ENCODE data around the gene SLX4IP.

Gene SLX4IP

GRCh38 chr20:10543480-10543879 lies 108.4 kb downstream of the SLX4IP start:
- H3K9ac ChIP-seq (ENCODE audit: low read depth, low read length), result no peak overlapping the region
- no peaks in the 10 kb centered on the region for H3K36me3 ChIP-seq (ENCODE audit: insufficient read depth, low read length)
- H3K4me3 ChIP-seq (ENCODE audit: low read length), result no peak overlapping the region
- peaks cover 22% of the 10 kb centered on the region for H3K4me1 ChIP-seq (ENCODE audit: control insufficient read depth, insufficient read depth, low read length)
- no peak overlapping the region for H3K4me2 ChIP-seq (ENCODE audit: low read length)
- H3K27me3 ChIP-seq (ENCODE audit: control insufficient read depth, insufficient read depth, low read length), result no peaks in the 10 kb centered on the region
- no peaks in the 10 kb centered on the region for H3K9me3 ChIP-seq (replicated peaks; ENCODE audit: low read length)

- no peak overlapping the region for H3K9ac ChIP-seq (ENCODE audit: low read depth, low read length)
- H3K36me3 ChIP-seq (ENCODE audit: insufficient read depth, low read length), result no peaks in the 10 kb centered on the region
- H3K9me3 ChIP-seq (replicated peaks; ENCODE audit: low read length), result no peaks in the 10 kb centered on the region
- H3K4me3 ChIP-seq (ENCODE audit: low read length), result no peak overlapping the region
- H3K27me3 ChIP-seq (ENCODE audit: control insufficient read depth, insufficient read depth, low read length), result no peaks in the 10 kb centered on the region
- H3K4me2 ChIP-seq (ENCODE audit: low read length), result no peak overlapping the region
- H3K4me1 ChIP-seq (ENCODE audit: control insufficient read depth, insufficient read depth, low read length), result no peaks in the 10 kb centered on the region
Observed at GRCh38 chr20:10547276-10548114, 112.4 kb downstream of the SLX4IP start.

- Histone ChIP-seq H3K9me3 (replicated peaks; ENCODE audit: low read length) (no peaks in the 10 kb centered on the region), H3K9ac (ENCODE audit: low read depth, low read length) (no peak overlapping the region), H3K4me1 (ENCODE audit: control insufficient read depth, insufficient read depth, low read length) (peaks cover 3% of the 10 kb centered on the region), H3K4me3 (ENCODE audit: low read length) (no peak overlapping the region), H3K4me2 (ENCODE audit: low read length) (no peak overlapping the region), H3K36me3 (ENCODE audit: insufficient read depth, low read length) (no peaks in the 10 kb centered on the region), H3K27me3 (ENCODE audit: control insufficient read depth, insufficient read depth, low read length) (no peaks in the 10 kb centered on the region)
Observed at GRCh38 chr20:10549511-10549910, 114.4 kb downstream of the SLX4IP start.

- Histone ChIP-seq H3K9me3 (replicated peaks; ENCODE audit: low read length) (no peaks in the 10 kb centered on the region), H3K27me3 (ENCODE audit: control insufficient read depth, insufficient read depth, low read length) (no peaks in the 10 kb centered on the region), H3K9ac (ENCODE audit: low read depth, low read length) (no peak overlapping the region), H3K4me1 (ENCODE audit: control insufficient read depth, insufficient read depth, low read length) (peaks cover 4% of the 10 kb centered on the region), H3K4me2 (ENCODE audit: low read length) (no peak overlapping the region), H3K4me3 (ENCODE audit: low read length) (no peak overlapping the region), H3K36me3 (ENCODE audit: insufficient read depth, low read length) (no peaks in the 10 kb centered on the region)
Observed at GRCh38 chr20:10550204-10551118, 115.4 kb downstream of the SLX4IP start.

GRCh38 chr20:10551732-10552724 lies 116.9 kb downstream of the SLX4IP start:
- no peaks in the 10 kb centered on the region for H3K27me3 ChIP-seq (ENCODE audit: control insufficient read depth, insufficient read depth, low read length)

GRCh38 chr20:10553326-10553984 lies 118.3 kb downstream of the SLX4IP start:
- no peak overlapping the region for H3K4me2 ChIP-seq (ENCODE audit: low read length)
- no peak overlapping the region for H3K4me3 ChIP-seq (ENCODE audit: low read length)
- no peaks in the 10 kb centered on the region for H3K27me3 ChIP-seq (ENCODE audit: control insufficient read depth, insufficient read depth, low read length)
- H3K9me3 ChIP-seq (replicated peaks; ENCODE audit: low read length), result no peaks in the 10 kb centered on the region
- H3K36me3 ChIP-seq (ENCODE audit: insufficient read depth, low read length), result no peaks in the 10 kb centered on the region
- H3K9ac ChIP-seq (ENCODE audit: low read depth, low read length), result peak overlapping the region; percentile 25
- peaks cover 23% of the 10 kb centered on the region for H3K4me1 ChIP-seq (ENCODE audit: control insufficient read depth, insufficient read depth, low read length)

More at GRCh38 chr20:10551732-10552724, 116.9 kb downstream of the SLX4IP start:
- no peak overlapping the region for H3K4me3 ChIP-seq (ENCODE audit: low read length)
- no peaks in the 10 kb centered on the region for H3K9me3 ChIP-seq (replicated peaks; ENCODE audit: low read length)
- H3K36me3 ChIP-seq (ENCODE audit: insufficient read depth, low read length), result no peaks in the 10 kb centered on the region
- no peak overlapping the region for H3K4me2 ChIP-seq (ENCODE audit: low read length)
- no peak overlapping the region for H3K9ac ChIP-seq (ENCODE audit: low read depth, low read length)
- H3K4me1 ChIP-seq (ENCODE audit: control insufficient read depth, insufficient read depth, low read length), result peaks cover 18% of the 10 kb centered on the region

- H3K9me3 ChIP-seq (replicated peaks; ENCODE audit: low read length), result no peaks in the 10 kb centered on the region
- no peaks in the 10 kb centered on the region for H3K36me3 ChIP-seq (ENCODE audit: insufficient read depth, low read length)
- H3K4me3 ChIP-seq (ENCODE audit: low read length), result no peak overlapping the region
- no peak overlapping the region for H3K4me2 ChIP-seq (ENCODE audit: low read length)
- H3K27me3 ChIP-seq (ENCODE audit: control insufficient read depth, insufficient read depth, low read length), result no peaks in the 10 kb centered on the region
- H3K9ac ChIP-seq (ENCODE audit: low read depth, low read length), result no peak overlapping the region
- H3K4me1 ChIP-seq (ENCODE audit: control insufficient read depth, insufficient read depth, low read length), result peaks cover 30% of the 10 kb centered on the region
Observed at GRCh38 chr20:10554285-10554684, 119.2 kb downstream of the SLX4IP start.

GRCh38 chr20:10555393-10555792 lies 120.3 kb downstream of the SLX4IP start:
- Histone ChIP-seq H3K27me3 (ENCODE audit: control insufficient read depth, insufficient read depth, low read length) (no peaks in the 10 kb centered on the region), H3K9ac (ENCODE audit: low read depth, low read length) (peak overlapping the region; percentile 16), H3K4me2 (ENCODE audit: low read length) (peak overlapping the region; percentile 38), H3K4me1 (ENCODE audit: control insufficient read depth, insufficient read depth, low read length) (peaks cover 35% of the 10 kb centered on the region), H3K9me3 (replicated peaks; ENCODE audit: low read length) (no peaks in the 10 kb centered on the region), H3K4me3 (ENCODE audit: low read length) (no peak overlapping the region), H3K36me3 (ENCODE audit: insufficient read depth, low read length) (no peaks in the 10 kb centered on the region)

GRCh38 chr20:10555865-10556308 lies 120.8 kb downstream of the SLX4IP start:
- Histone ChIP-seq H3K4me3 (ENCODE audit: low read length) (no peak overlapping the region), H3K4me2 (ENCODE audit: low read length) (peak overlapping the region; percentile 38), H3K9me3 (replicated peaks; ENCODE audit: low read length) (no peaks in the 10 kb centered on the region), H3K9ac (ENCODE audit: low read depth, low read length) (peak overlapping the region; percentile 40), H3K36me3 (ENCODE audit: insufficient read depth, low read length) (no peaks in the 10 kb centered on the region), H3K27me3 (ENCODE audit: control insufficient read depth, insufficient read depth, low read length) (no peaks in the 10 kb centered on the region), H3K4me1 (ENCODE audit: control insufficient read depth, insufficient read depth, low read length) (peaks cover 40% of the 10 kb centered on the region)

GRCh38 chr20:10556519-10557083 lies 121.5 kb downstream of the SLX4IP start:
- no peak overlapping the region for H3K4me2 ChIP-seq (ENCODE audit: low read length)
- H3K4me3 ChIP-seq (ENCODE audit: low read length), result no peak overlapping the region
- no peaks in the 10 kb centered on the region for H3K9me3 ChIP-seq (replicated peaks; ENCODE audit: low read length)
- no peaks in the 10 kb centered on the region for H3K36me3 ChIP-seq (ENCODE audit: insufficient read depth, low read length)
- no peaks in the 10 kb centered on the region for H3K27me3 ChIP-seq (ENCODE audit: control insufficient read depth, insufficient read depth, low read length)
- H3K9ac ChIP-seq (ENCODE audit: low read depth, low read length), result peak overlapping the region; percentile 40
- peaks cover 43% of the 10 kb centered on the region for H3K4me1 ChIP-seq (ENCODE audit: control insufficient read depth, insufficient read depth, low read length)

Data from skeletal muscle satellite cell (primary cell).